CD14-positive monocyte (primary cell): Measurements from ENCODE around the gene TMEM114. TPM values are rescaled to one million over a fixed set of nuclear protein-coding genes. Genes with fewer than 3 reads are reported as not detected.

Source experiments
- DNase-seq, 3 donors: peaks; one replicate each; pipeline ENCODE4 v3.0.0-alpha.2; 2011 to 2022
- H2AFZ ChIP-seq: 2 replicates; pipeline ENCODE4 v1.6.0; 2012; ENCODE audit warnings: mild to moderate bottlenecking, low read depth, low read length, inconsistent platforms; ENCODE audit not compliant: insufficient read depth, poor library complexity, severe bottlenecking
- H3K27ac ChIP-seq, 2 donors: 1 replicate in 1 of 2; 2 replicates in 1 of 2; pipeline ENCODE4 v1.5.1; 2012 to 2013; ENCODE audit warnings: low read length in 2 of 2, control low read depth in 1 of 2, inconsistent platforms in 1 of 2, low read depth in 1 of 2, mild to moderate bottlenecking in 1 of 2
- H3K27me3 ChIP-seq, 2 donors: one replicate each; pipeline versions ENCODE4 v1.6.0 to v1.6.1; 2011 to 2013; ENCODE audit warnings: low read length in 2 of 2; ENCODE audit not compliant: control insufficient read depth in 2 of 2, insufficient read depth in 2 of 2
- H3K36me3 ChIP-seq, 2 donors: replicated peaks in 1 of 2; 1 replicate in 1 of 2; 2 replicates in 1 of 2; pipeline versions ENCODE4 v1.5.1 to v1.6.1; 2012 to 2013; ENCODE audit warnings: low read length in 2 of 2, control low read depth in 1 of 2, inconsistent platforms in 1 of 2, mild to moderate bottlenecking in 1 of 2; ENCODE audit not compliant: insufficient read depth in 2 of 2, control insufficient read depth in 1 of 2
- H3K4me1 ChIP-seq, 2 donors: 1 replicate in 1 of 2; 2 replicates in 1 of 2; pipeline versions ENCODE4 v1.5.1 to v1.6.1; 2012 to 2013; ENCODE audit warnings: low read length in 2 of 2, control low read depth in 1 of 2, inconsistent platforms in 1 of 2, mild to moderate bottlenecking in 1 of 2, moderate library complexity in 1 of 2; ENCODE audit not compliant: insufficient read depth in 2 of 2, control insufficient read depth in 1 of 2
- H3K4me2 ChIP-seq: replicated peaks from 2 replicates; pipeline ENCODE3; 2012; ENCODE audit warnings: low read length, moderate library complexity, mild to moderate bottlenecking; ENCODE audit not compliant: poor library complexity, severe bottlenecking; ENCODE audit errors: extremely low read depth
- H3K4me3 ChIP-seq, 3 experiments: fragments of 200-600 bp in 1 of 3; sonication (generic) in 1 of 3; replicated peaks in 1 of 3; 1 replicate in 2 of 3; 2 replicates in 1 of 3; pipeline ENCODE4 v1.5.1; 2011 to 2013; ENCODE audit warnings: low read length in 3 of 3, mild to moderate bottlenecking in 3 of 3, control low read depth in 2 of 3, low read depth in 2 of 3, inconsistent platforms in 1 of 3, moderate library complexity in 1 of 3
- H3K79me2 ChIP-seq: 2 replicates; pipeline ENCODE4 v1.6.0; 2012; ENCODE audit warnings: mild to moderate bottlenecking, control low read depth, inconsistent platforms, low read length, moderate library complexity; ENCODE audit not compliant: insufficient read depth
- H3K9ac ChIP-seq: 2 replicates; pipeline ENCODE4 v1.6.0; 2017; ENCODE audit warnings: low read length, mild to moderate bottlenecking; ENCODE audit not compliant: insufficient read depth, poor library complexity, severe bottlenecking
- H3K9me3 ChIP-seq, 2 donors: replicated peaks in 1 of 2; 1 replicate in 1 of 2; 2 replicates in 1 of 2; pipeline versions ENCODE4 v1.5.1 to v1.6.1; 2012 to 2013; ENCODE audit warnings: low read length in 2 of 2, control low read depth in 1 of 2; ENCODE audit not compliant: control insufficient read depth in 1 of 2, insufficient read depth in 1 of 2
- H4K20me1 ChIP-seq: 2 replicates; pipeline ENCODE4 v1.6.0; 2012; ENCODE audit warnings: mild to moderate bottlenecking, low read length, control low read depth, moderate library complexity; ENCODE audit not compliant: insufficient read depth
- H3K27ac Mint-ChIP-seq, 7 donors: one replicate each; pipeline ENCODE4 v1.8.0; 2020; ENCODE audit warnings: mild to moderate bottlenecking in 7 of 7, mixed read lengths in 7 of 7, moderate library complexity in 6 of 7, inconsistent platforms in 2 of 7
- H3K27me3 Mint-ChIP-seq, 3 donors: one replicate each; pipeline ENCODE4 v1.8.0; 2021 to 2022; ENCODE audit warnings: low read depth in 3 of 3, mild to moderate bottlenecking in 3 of 3, mixed read lengths in 3 of 3, moderate library complexity in 3 of 3, inconsistent platforms in 1 of 3
- H3K36me3 Mint-ChIP-seq, 2 donors: one replicate each; pipeline ENCODE4 v1.8.0; 2020; ENCODE audit warnings: mixed read lengths in 2 of 2, inconsistent platforms in 1 of 2, mild to moderate bottlenecking in 1 of 2
- H3K4me1 Mint-ChIP-seq: one replicate; pipeline ENCODE4 v1.8.0; 2020; ENCODE audit warnings: mild to moderate bottlenecking, mixed read lengths
- H3K4me3 Mint-ChIP-seq, 2 donors: one replicate each; pipeline ENCODE4 v1.8.0; 2020; ENCODE audit warnings: mild to moderate bottlenecking in 2 of 2, mixed read lengths in 2 of 2, moderate library complexity in 1 of 2
- H3K9me3 Mint-ChIP-seq, 7 donors: one replicate each; pipeline ENCODE4 v1.8.0; 2020 to 2022; ENCODE audit warnings: mixed read lengths in 7 of 7, mild to moderate bottlenecking in 6 of 7, moderate library complexity in 6 of 7, inconsistent platforms in 2 of 7
- CTCF ChIP-seq: fragments of 200-600 bp; IDR thresholded peaks from one replicate; pipeline ENCODE4 v1.8.0; 2022; ENCODE audit warnings: antibody characterized with exemption, mild to moderate bottlenecking
- WGBS: methylation state at CpG from one replicate; pipeline ENCODE4 v1.1.5; 2013; ENCODE audit warnings: missing lambda C conversion rate; ENCODE audit not compliant: insufficient coverage; 5-methylcytosine and 5-hydroxymethylcytosine counted together
- intact Hi-C, 2 donors: fragments of 100-400 bp; cut with micrococcal nuclease; formaldehyde crosslinking; loops; one replicate each; pipeline versions ENCODE4 v1.15.0 to v1.15.1; 2023
- polyA minus RNA-seq: library from RNA; depleted of rRNA, polyadenylated mRNA; stranded (reverse); fragments of >200 nt; gene quantifications from 2 replicates; pipeline ENCODE4 v1.2.3, GENCODE V29; 2012
- polyA plus RNA-seq, 3 donors: library from polyadenylated mRNA; depleted of rRNA in 1 of 3; unstranded in 2 of 3; stranded (reverse) in 1 of 3; fragments of 300-500 nt in 2 of 3; fragments of >200 nt in 1 of 3; fragmentation: Illumina TruSeq in 2 of 3; gene quantifications; 1 replicate in 2 of 3; 2 replicates in 1 of 3; pipeline ENCODE4 v1.2.3, GENCODE V29; 2012 to 2021
- total RNA-seq, 12 experiments: library from RNA in 1 of 12; stranded (reverse) in 1 of 12; fragments of 120-200 nt in 1 of 12; gene quantifications; one replicate each; pipeline ENCODE4 v1.2.4 and lab custom pipeline; 2013 to 2026; ENCODE audit warnings: mixed read lengths in 6 of 12, inconsistent platforms in 1 of 12

TMEM114 gene
- total RNA-seq (2013), result not detected
- polyA plus RNA-seq, result not detected
- polyA minus RNA-seq, result not detected in 2 replicates
- 0 to 0.30 (median 0) reads per million in 11 experiments for total RNA-seq (lab: John Stamatoyannopoulos, UW)

DNA sequence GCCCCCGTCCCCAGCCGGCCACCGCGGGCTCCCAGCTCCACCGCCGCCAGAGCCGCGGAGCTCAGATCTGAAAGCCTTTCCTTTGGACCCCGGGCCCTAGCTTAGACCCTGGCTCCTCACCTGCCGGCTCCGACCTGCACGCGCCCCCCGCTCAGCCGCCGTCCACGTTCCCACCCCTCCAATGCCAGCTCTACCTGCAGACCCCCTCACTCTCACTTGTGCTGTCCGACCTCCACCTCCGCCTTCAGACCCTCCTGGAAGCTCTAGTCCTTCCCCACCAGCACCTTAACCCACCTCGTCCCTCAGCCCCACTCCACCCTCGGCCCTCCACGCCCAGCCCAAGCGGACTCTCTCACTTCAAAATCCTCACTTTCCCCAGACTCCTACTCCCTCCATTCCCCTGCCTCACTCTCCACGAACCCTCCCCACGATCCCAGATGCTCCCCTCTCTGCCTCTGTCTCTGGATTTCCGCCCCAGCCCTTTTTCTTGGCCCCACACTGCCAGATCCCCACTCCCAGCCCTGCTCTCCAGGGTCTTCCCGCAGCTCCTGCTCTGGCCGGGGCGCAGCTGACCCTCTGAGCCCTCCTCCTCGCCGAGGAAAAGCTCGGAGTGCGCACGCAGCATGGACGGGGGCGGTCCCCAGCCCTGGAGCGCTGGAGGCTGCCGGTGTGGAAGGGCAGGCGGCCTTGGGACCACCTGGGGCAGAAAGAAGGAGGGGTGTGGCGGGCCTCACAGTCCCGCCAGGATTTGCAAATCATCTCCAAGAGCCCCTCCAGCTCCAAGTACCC lies at the start of gene TMEM114:
TMEM114 (minus strand) TSS at position 612 of the 789 bp plus-strand sequence. CDS start 673 bp downstream, outside the sequence.
- peaks cover 3 to 35% of the 10 kb centered on the region in 2 donors for H3K9me3 ChIP-seq
- no peaks in the 10 kb centered on the region for H3K79me2 ChIP-seq
- H3K27ac ChIP-seq, result no peak within 1 kb of the TSS
- Mint-ChIP-seq H3K27me3 (peaks cover 2 to 33% (median 32%) of the 10 kb centered on the region in 3 donors), H3K4me3 (no peak within 1 kb of the TSS), H3K36me3 (peaks cover 0 to 2% of the 10 kb centered on the region in 2 donors), H3K27ac (no peak within 1 kb of the TSS), H3K9me3 (peaks cover 0 to 14% (median 4%) of the 10 kb centered on the region in 7 donors), H3K4me1 (peaks cover 6% of the 10 kb centered on the region)
- 6% methylated on average over 39 of the region's 41 CpGs for WGBS
- peaks cover 0 to 2% of the 10 kb centered on the region in 2 donors for H3K4me1 ChIP-seq
- H3K4me3 ChIP-seq, result no peak within 1 kb of the TSS
- intact Hi-C loops, result no loop called here
- H3K9ac ChIP-seq, result no peak within 1 kb of the TSS
- H3K27me3 ChIP-seq, result peaks cover 43 to 59% of the 10 kb centered on the region in 2 donors
- DNase-seq, result no peak
- no peak for TF ChIP-seq CTCF
- no peaks in the 10 kb centered on the region for H3K36me3 ChIP-seq
- no peaks in the 10 kb centered on the region for H4K20me1 ChIP-seq
- H3K4me2 ChIP-seq, result no peak within 1 kb of the TSS
- no peak within 1 kb of the TSS for H2AFZ ChIP-seq

DNA sequence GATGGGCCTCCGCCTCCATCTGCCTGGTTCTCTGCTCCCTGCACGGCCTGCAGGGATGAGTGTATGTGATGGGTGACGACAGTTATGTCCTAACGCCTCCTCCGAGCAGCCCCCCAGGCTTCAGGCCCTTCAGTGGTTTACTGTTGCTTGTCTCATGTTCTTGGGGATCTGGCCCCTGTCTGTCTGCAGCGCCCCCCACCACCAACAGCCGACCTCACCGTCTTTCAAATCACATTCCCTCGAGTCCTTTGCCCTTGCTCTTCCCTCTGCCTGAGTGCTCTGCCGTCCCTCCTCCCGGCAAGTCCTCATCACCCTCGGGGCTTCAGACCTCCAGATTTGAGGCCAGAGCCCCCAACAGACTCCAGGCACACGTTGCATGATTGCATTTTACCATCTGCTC lies 49.4 kb upstream of the TMEM114 start:
- no peak overlapping the region for H3K27ac ChIP-seq
- TF ChIP-seq CTCF, result no peak
- DNase-seq, result no peak
- H3K9me3 Mint-ChIP-seq, result no peaks in the 10 kb centered on the region
- H3K9me3 ChIP-seq, result no peaks in the 10 kb centered on the region
- peak overlapping the region in 3 of 7 donors; percentile 2 to 81 (median 70) for H3K27ac Mint-ChIP-seq
- peaks cover 28% of the 10 kb centered on the region for H3K4me1 Mint-ChIP-seq
- H3K27me3 ChIP-seq, result no peaks in the 10 kb centered on the region
- H3K4me2 ChIP-seq, result no peak overlapping the region
- H4K20me1 ChIP-seq, result no peaks in the 10 kb centered on the region
- no peak overlapping the region for H3K9ac ChIP-seq
- H3K4me1 ChIP-seq, result peaks cover 15 to 19% of the 10 kb centered on the region in 2 donors
- intact Hi-C loops, result loop anchor here (5.0 to 10.0 kb wide), 4 partner anchors 72 to 475 kb away; partner anchors contain the start of gene LITAFD (in 1 of the 2)
- H3K79me2 ChIP-seq, result peaks cover 7% of the 10 kb centered on the region
- H3K36me3 ChIP-seq, result peaks cover 71 to 83% of the 10 kb centered on the region in 2 donors
- no peak overlapping the region for H2AFZ ChIP-seq
- H3K36me3 Mint-ChIP-seq, result peaks cover 85 to 89% of the 10 kb centered on the region in 2 donors
- H3K4me3 Mint-ChIP-seq, result no peak overlapping the region
- no peak overlapping the region for H3K4me3 ChIP-seq
- peaks cover 0 to 2% (median 0%) of the 10 kb centered on the region in 3 donors for H3K27me3 Mint-ChIP-seq
- 86% methylated on average over 9 of the region's 13 CpGs for WGBS
